ENCODE data around the gene KNTC1.

GRCh38 chr12:122481861-122482260 lies 45.2 kb upstream of the KNTC1 start:
- TF ChIP-seq CTCF (IDR thresholded peaks at IDR 0.05; ENCODE audit: low read length) (no peak), EZH2 (IDR thresholded peaks at IDR 0.05; ENCODE audit: borderline replicate concordance, low read length) (no peak)

Measured in OCI-LY1 (cell line).